Midbrain (tissue), 1 donor: Measurements from ENCODE around the gene PSMD4.
"Not testable (repeated sequence)": the region's sequence is repeated elsewhere in the genome, so short reads cannot be mapped to it uniquely, and the experiment has no call there.

Experiments used
- DNase-seq: peaks from one replicate; lab custom pipeline; 2025; lab: John Stamatoyannopoulos, UW

Gene PSMD4

DNA sequence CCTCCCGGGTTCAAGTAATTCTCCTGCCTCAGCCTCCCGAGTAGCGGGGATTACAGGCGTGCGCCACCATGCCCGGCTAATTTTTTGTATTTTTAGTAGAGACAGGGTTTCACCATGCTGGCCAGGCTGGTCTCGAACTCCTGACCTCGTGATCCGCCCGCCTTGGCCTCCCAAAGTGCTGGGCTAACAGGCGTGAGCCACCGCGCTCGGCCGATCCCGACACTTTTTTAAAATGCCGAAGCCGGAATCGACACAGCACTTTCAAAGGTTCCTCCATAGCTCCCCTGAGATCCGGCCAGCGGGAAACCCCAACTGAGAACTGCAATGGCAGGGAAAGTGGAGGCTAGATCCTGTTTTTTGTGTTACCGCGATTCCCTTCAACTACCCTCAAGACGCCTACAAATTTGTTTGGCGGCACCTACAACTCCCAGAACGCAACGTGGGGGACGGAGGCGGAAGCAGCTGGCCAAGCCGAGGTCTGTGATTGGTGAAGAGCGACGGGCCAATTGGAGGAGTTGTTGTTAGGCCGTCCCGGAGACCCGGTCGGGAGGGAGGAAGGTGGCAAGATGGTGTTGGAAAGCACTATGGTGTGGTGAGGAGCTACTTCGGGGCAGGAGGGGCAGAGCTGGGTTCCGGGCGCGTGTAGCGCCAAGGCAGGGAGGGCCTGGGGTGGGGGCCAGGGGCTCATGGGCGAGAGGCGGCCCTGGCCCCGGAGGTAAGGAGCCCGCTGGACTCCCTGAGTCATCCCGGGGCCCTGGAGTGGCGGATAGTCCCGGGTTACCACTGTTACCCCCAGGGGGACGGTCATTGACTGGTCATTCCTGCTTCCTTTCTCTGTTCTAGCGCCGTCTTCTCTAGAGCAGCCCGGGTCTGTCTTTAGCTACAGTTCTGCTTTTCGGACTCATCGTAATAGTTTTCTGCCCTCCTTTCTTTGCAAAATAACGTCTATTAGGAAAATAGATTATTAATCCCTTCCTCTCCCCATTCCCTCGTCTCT lies at the start of gene PSMD4:
Gene PSMD4, plus strand, starts transcription at position 518 of the 997 bp plus-strand sequence. Its CDS starts 49 bp downstream, at position 567.
- DNase-seq = peak; percentile 97

GRCh38 chr1:151205381-151205965 lies 49.1 kb upstream of the PSMD4 start:
- not testable (repeated sequence) for DNase-seq

DNA sequence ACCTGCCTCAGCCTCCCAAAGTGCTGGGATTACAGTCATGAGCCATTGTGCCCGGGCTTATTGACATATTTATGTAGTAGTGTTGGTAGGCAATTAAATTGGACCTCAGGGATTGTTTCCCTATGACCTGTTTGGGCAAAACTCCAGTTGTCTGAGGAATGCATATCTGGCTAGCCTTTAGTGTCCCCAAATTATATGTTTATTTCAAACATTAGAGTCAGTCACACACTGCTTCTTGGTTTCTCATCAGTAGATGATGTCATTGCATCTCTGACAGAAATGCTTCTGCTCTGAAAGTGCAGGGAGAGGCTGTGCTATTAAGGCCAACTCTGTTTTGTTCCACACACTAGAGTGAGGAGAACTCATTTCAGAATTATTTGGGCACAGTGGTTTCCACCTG lies 43.7 kb upstream of the PSMD4 start:
- no peak for DNase-seq

DNA sequence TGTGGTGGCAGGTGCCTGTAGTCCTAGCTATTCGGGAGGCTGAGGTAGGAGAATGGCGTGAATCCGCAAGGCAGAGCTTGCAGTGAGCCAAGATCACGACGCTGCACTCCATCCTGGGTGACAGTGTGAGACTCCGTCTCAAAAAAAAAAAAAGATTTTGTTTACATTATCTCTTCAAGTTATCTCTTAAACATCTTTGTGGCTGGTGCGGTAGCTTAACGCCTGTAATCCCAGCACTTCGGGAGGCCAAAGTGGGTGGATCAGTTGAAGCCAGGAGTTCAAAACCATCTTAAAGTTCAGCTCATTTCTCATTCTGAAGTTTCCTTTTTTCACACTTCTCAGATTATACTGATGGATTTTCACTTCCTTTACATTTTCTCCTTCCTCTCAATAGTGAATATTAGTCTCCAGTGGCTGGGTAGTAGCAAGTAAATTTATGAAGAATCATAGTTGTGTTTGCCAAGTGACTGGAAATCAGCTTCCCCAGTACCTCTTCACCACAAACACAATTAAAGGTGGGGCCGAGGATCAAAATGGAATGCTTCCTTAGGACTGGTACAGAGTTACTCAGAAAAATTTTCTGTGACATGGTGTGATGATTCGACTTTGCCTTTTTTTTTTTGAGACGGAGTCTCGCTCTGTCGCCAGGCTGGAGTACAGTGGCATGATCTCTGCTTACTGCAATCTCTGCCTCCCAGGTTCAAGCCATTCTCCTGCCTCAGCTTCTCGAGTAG lies 42.4 kb upstream of the PSMD4 start:
- DNase-seq = no peak

DNA sequence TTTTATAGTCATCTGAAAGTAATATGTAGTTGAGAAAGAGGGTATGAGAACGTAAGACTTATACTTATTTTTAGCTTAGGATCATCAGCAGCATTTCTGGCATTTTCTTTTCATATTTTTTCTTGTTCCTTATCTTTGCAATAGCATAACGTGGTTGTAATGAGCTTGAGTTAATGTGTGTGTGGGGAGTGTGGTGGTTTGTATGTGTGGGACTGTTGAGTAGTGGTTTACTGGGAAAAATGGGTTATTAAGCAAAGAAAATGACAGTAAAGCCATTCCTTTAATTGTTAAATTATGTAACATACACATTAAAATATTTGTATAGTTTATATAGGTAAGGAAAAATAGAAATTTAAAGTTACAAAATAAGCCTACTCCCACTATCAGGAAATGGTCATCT lies 41.0 kb upstream of the PSMD4 start:
- no peak for DNase-seq

GRCh38 chr1:151221616-151222015 lies 32.9 kb upstream of the PSMD4 start:
- no peak for DNase-seq

DNA sequence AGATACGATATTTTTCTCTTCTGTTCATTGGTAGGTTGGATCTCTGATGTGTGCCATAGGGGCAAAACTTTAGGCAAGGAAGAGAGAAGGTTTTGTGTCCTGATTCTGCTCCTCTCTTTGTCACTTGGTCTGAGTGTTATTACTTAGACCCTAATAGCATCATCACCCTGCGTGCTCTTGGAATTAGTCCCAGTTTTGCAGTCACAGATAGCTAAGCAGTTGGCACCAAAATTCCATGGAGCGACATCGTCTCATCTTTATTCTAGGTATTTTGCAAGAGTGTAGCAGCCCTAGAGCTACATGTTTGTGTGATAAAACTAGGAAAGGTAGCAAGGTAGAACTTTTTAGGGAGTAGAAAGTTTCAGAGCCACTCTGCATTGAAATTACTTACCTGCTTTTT lies 32.4 kb upstream of the PSMD4 start:
- DNase-seq = no peak

- DNase-seq = no peak
Observed at GRCh38 chr1:151235235-151235634, 19.3 kb upstream of the PSMD4 start.

DNA sequence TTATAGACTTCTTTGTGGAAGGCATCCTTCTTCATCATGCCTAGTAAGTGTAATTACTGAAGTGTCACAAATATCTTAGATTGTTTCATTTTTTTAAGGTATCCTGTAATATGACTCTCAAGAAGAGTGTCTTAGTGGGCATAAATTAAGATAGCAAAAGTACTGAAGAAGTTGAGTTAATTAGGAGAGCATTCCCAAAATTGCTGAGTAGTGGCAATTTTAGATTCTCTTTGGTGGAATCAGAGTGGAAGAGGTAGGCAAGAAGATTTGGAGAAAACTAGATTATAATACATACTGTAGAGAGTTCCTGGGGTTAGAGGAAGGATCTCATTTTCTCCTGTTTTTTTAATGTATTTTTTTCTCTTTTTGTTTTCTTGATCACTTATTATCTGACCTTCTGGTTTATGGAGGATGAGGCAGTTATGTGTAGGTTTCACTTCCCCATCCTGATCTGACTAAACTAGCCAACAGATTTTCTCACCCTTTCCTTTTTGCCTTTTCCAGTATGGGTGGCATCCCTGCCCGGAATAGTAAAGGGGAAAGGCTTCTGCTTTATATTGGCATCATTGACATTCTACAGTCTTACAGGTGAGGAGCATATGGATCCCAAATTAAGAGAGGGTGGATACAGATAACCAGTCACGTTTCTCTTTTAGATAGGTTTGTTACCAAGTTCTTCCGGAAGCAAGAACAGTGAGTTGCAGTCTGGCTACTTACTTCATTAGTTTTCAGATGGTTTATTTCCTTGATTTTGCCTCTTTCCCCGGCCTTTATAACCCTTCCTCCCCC lies 16.7 kb upstream of the PSMD4 start:
- no peak for DNase-seq

GRCh38 chr1:151238467-151238739 lies 16.1 kb upstream of the PSMD4 start:
- DNase-seq = no peak

DNA sequence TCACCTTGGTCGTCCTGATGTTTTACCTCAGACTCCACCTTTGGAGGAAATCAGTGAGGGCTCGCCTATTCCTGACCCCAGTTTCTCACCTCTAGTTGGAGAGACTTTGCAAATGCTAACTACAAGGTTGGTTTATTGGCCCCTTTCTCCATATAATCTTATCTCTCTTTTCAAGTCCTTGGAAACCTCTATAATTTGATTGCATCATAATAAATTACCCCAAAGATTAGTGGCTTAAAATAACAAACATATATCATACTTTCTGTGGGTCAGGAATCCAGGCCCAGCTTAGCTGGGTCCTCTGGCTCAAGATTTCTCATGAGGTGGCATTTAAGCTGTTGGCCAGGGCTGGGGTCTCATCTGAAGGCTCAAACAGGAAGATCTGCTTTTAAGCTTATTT lies 12.1 kb upstream of the PSMD4 start:
- no peak for DNase-seq

DNA sequence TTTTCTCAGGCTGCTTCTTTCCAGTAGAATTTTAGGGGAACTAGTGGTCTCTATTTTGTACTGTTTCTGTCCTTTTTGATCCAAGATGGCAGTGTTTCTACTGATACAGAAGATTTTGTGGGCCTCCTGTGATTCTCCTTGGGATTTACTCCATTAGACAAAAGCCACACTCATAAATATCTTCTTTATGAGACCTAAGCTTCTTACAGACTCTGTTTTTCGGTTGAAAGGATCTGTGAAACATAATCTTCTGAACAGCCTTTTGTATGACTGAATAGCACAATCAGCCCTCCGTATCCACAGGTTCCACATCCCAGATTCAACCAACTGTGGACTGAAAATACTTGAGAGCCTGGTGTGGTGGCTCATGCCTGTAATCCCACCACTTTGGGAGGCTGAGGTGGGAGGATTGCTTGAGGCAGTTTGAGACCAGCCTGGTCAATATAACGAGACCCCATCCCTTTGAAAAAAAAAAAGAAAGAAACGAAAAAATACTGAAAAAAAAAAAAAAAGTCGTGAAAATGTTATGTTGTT lies 10.8 kb upstream of the PSMD4 start:
- DNase-seq = no peak

GRCh38 chr1:151246786-151247185 lies 7.7 kb upstream of the PSMD4 start:
- no peak for DNase-seq

- DNase-seq = peak; percentile 56
Observed at GRCh38 chr1:151251656-151252470, 2.7 kb upstream of the PSMD4 start.

DNA sequence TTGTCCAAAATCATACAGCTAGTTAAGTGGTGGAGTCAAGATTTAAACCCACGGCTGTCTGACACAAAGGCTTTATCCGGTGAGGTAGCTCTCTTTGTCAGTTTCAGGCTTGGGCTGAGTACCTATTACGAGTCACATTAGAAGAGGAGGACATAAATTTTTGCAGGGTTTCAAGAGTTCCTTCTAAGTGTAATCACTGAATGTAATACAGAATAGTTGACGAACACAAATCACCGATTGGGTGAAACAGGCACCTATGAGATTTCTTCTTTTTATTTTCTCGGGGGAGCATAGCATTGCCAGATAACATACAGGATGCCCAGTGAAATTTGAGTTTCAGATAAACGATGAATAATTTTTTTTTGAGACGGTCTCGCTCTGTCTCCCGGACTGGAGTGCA lies 847 bp downstream of the PSMD4 start:
- no peak for DNase-seq

DNA sequence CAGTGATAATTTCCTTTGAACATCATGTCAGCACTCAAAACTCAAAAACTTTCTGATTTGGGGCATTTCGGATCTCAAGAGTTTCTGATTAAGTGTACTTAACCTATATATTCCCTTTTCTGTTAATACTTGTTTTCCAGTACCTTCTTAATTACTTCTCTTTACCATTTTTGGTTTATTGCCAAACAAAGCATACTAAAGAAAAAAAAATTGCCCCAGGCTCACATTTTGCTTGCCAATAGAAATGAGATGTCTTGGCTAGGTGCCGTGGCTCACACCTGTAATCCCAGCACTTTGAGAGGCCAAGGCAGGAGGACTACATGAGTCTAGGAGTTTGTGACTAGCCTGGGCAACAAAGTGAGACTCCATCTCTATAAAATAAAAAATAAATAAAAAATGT lies 4.8 kb downstream of the PSMD4 start:
- DNase-seq = no peak

DNA sequence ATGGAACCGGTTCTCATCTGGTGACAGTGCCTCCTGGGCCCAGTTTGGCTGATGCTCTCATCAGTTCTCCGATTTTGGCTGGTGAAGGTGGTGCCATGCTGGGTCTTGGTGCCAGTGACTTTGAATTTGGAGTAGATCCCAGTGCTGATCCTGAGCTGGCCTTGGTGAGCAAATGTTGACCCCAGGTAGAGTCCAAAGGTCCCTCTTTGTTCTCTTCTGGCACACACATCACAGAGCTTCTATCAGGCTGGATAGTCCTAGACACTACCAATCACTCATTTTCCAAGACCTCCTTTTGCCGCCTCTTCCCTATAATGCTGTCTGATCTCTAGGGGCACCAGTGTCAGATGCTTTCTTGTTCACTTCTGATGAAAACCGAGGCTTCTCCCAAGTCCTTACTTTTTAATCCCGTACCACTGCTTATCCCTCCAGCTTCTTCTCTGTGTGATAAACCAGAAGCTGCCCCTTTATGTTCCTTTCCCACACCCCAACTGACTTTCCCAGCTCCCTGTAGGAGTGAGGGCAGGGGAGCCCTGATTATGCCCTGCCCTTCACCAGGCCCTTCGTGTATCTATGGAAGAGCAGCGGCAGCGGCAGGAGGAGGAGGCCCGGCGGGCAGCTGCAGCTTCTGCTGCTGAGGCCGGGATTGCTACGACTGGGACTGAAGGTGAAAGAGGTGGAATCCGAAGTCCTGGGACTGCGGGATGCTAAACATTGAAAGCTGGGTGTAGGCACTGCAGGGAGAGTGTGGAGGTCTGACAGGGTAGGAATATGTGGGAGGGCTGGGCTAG lies 11.1 kb downstream of the PSMD4 start:
- DNase-seq = no peak

DNA sequence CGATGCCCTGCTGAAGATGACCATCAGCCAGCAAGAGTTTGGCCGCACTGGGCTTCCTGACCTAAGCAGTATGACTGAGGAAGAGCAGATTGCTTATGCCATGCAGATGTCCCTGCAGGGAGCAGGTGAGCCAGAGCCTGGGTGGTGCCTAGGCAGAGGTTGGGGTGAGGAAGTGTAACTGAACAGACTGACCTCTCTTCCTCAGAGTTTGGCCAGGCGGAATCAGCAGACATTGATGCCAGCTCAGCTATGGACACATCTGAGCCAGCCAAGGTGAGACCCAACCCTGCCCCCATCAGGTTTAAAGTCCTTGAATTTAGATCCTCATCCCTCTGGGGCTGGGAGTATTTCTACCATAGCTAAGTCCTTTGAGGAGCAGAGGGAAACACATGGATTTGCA lies 11.8 kb downstream of the PSMD4 start:
- no peak for DNase-seq

DNA sequence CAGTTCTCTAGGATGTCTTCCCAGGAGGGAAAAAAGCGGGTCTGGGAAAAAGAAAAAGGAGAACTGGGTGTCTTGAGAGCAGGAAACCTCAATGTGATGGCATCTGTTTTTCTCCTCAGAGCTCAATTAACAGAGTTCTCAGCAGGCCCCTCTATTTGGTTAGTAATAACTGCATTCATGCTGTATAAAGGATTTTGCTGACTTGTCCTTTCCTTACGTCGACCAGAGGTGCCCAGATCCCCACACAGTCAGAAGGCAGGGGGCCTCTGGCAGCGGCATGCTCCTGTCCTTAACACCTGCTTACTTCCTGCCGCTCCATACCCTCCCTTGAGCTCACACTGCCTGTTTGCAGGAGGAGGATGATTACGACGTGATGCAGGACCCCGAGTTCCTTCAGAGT lies 12.3 kb downstream of the PSMD4 start:
- DNase-seq = no peak

DNA sequence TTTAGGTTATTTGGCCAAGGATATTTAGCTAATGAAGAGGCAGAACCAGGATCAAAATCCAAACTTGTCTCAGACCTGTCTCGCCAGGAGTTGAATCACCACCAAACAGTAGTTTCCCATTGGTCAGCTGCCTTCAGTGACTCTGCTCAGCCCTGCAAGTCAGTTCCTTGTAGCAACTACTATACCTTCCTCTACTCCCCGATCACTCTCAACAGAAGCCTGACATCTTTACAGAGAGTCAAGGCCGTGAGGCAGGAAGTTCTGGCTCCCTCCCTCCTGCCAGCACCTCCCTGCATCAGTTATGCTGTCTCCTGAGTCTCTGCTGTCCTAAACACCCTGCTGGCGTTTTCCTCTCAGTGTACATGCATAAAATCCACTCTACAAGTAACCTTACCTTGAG lies 13.2 kb downstream of the PSMD4 start:
- no peak for DNase-seq
